Neural cell (in vitro differentiated cells): ENCODE measurements around the gene RPS15. TPM values are rescaled to one million over a fixed set of nuclear protein-coding genes. Genes with fewer than 3 reads are reported as not detected.

ENCODE experiments used
- H2AFZ ChIP-seq: fragments of 200-600, 300-800 bp; sonication (generic), shearing (Covaris generic); 2 replicates; pipeline ENCODE4 v1.6.0; 2014; ENCODE audit warnings: low read depth, mild to moderate bottlenecking, antibody characterized with exemption, low read length, moderate library complexity
- H3F3A ChIP-seq: fragments of 200-600 bp; shearing (Covaris generic); 2 replicates; pipeline ENCODE4 v1.6.1; 2016; ENCODE audit warnings: mild to moderate bottlenecking, moderate library complexity, mixed read lengths, antibody characterized with exemption, low read length; ENCODE audit not compliant: insufficient read depth, poor library complexity, severe bottlenecking
- H3K27ac ChIP-seq: fragments of 200-600, 300-800 bp; sonication (generic), shearing (Covaris generic); 2 replicates; pipeline ENCODE4 v1.5.1; 2014; ENCODE audit warnings: mild to moderate bottlenecking, low read length, moderate library complexity
- H3K27me3 ChIP-seq: fragments of 300-800, 200-600 bp; sonication (generic), shearing (Covaris generic); 2 replicates; pipeline ENCODE4 v1.6.0; 2014; ENCODE audit warnings: mild to moderate bottlenecking, low read depth, low read length, moderate library complexity; ENCODE audit not compliant: insufficient read depth
- H3K36me3 ChIP-seq: fragments of 300-800, 200-600 bp; sonication (generic), shearing (Covaris generic); 2 replicates; pipeline ENCODE4 v1.5.1; 2014; ENCODE audit warnings: mild to moderate bottlenecking, antibody characterized with exemption, low read length, moderate library complexity; ENCODE audit not compliant: insufficient read depth
- H3K4me2 ChIP-seq: fragments of 300-800, 200-600 bp; sonication (generic), shearing (Covaris generic); 2 replicates; pipeline ENCODE4 v1.6.0; 2014; ENCODE audit warnings: mild to moderate bottlenecking, low read length
- H3K4me3 ChIP-seq: fragments of 300-800, 200-600 bp; sonication (generic), shearing (Covaris generic); 2 replicates; pipeline ENCODE4 v1.5.1; 2014; ENCODE audit warnings: mild to moderate bottlenecking, low read length, moderate library complexity
- H3K79me2 ChIP-seq: fragments of 200-600 bp; shearing (Covaris generic); replicated peaks from 2 replicates; pipeline ENCODE4 v1.6.0; 2014; ENCODE audit warnings: mild to moderate bottlenecking, low read length, moderate library complexity; ENCODE audit not compliant: insufficient read depth
- H3K9ac ChIP-seq: fragments of 300-800, 200-600 bp; sonication (generic), shearing (Covaris generic); 2 replicates; pipeline ENCODE4 v1.6.1; 2016; ENCODE audit warnings: mild to moderate bottlenecking, low read length, mixed read lengths
- H3K9me2 ChIP-seq: fragments of 200-600 bp; shearing (Covaris generic); 2 replicates; pipeline ENCODE4 v1.6.1; 2016; ENCODE audit warnings: mild to moderate bottlenecking, low read length, mixed read lengths; ENCODE audit not compliant: insufficient read depth
- H3K9me3 ChIP-seq: fragments of 200-600, 300-800 bp; sonication (generic), shearing (Covaris generic); 2 replicates; pipeline ENCODE4 v1.6.1; 2016; ENCODE audit warnings: mild to moderate bottlenecking, mixed run types, low read length, moderate library complexity, mixed read lengths
- H4K20me1 ChIP-seq: fragments of 200-600 bp; shearing (Covaris generic); 2 replicates; pipeline ENCODE4 v1.6.1; 2016; ENCODE audit warnings: mild to moderate bottlenecking, mixed run types; ENCODE audit not compliant: insufficient read depth
- EP300 ChIP-seq: fragments of 450-650 bp; conservative IDR thresholded peaks from 2 replicates; pipeline ENCODE4 v1.6.1; 2014; ENCODE audit warnings: antibody characterized with exemption, mild to moderate bottlenecking, moderate library complexity; ENCODE audit not compliant: poor library complexity, severe bottlenecking
- EZH2 ChIP-seq: fragments of 200-600, 300-800 bp; shearing (Covaris generic), sonication (generic); IDR thresholded peaks from 2 replicates; pipeline ENCODE4 v1.6.1; 2014; ENCODE audit warnings: antibody characterized with exemption, low read length, borderline replicate concordance, mild to moderate bottlenecking; ENCODE audit not compliant: insufficient read depth, poor library complexity, severe bottlenecking
- MXI1 ChIP-seq: fragments of 450-650 bp; conservative IDR thresholded peaks from 2 replicates; pipeline ENCODE4 v1.6.1; 2014; ENCODE audit warnings: antibody characterized with exemption, mild to moderate bottlenecking; ENCODE audit not compliant: poor library complexity, severe bottlenecking
- POLR2AphosphoS5 ChIP-seq: IDR thresholded peaks from 2 replicates; pipeline ENCODE4 v1.6.1; 2012
- RAD21 ChIP-seq: fragments of 450-650 bp; conservative IDR thresholded peaks from 2 replicates; pipeline ENCODE4 v1.6.1; 2014; ENCODE audit warnings: antibody characterized with exemption, mild to moderate bottlenecking, moderate library complexity
- SMC3 ChIP-seq: fragments of 450-650 bp; conservative IDR thresholded peaks from 2 replicates; pipeline ENCODE4 v1.6.1; 2014; ENCODE audit warnings: antibody characterized with exemption, mild to moderate bottlenecking, moderate library complexity; ENCODE audit not compliant: poor library complexity
- TAF1 ChIP-seq: IDR thresholded peaks from 2 replicates; pipeline ENCODE4 v1.6.1; 2012; ENCODE audit warnings: low read depth
- polyA plus RNA-seq: library from polyadenylated mRNA; depleted of rRNA; stranded (reverse); fragments of >200 nt; gene quantifications from 2 replicates; pipeline ENCODE4 v1.2.3, GENCODE V29; 2014
- TF ChIP-seq, protein P1 (sequence below): fragments of 450-650 bp; IDR thresholded peaks from 2 replicates; pipeline ENCODE4 v1.5.1; 2014; ENCODE audit warnings: antibody characterized with exemption, mild to moderate bottlenecking, moderate library complexity; ENCODE audit not compliant: poor library complexity, severe bottlenecking
- TF ChIP-seq, protein P2 (sequence below): IDR thresholded peaks from 2 replicates; pipeline ENCODE4 v1.6.1; 2012; ENCODE audit warnings: borderline replicate concordance

Gene RPS15
- polyA plus RNA-seq, 1 donor from 2014 or later: 591 TPM

DNA sequence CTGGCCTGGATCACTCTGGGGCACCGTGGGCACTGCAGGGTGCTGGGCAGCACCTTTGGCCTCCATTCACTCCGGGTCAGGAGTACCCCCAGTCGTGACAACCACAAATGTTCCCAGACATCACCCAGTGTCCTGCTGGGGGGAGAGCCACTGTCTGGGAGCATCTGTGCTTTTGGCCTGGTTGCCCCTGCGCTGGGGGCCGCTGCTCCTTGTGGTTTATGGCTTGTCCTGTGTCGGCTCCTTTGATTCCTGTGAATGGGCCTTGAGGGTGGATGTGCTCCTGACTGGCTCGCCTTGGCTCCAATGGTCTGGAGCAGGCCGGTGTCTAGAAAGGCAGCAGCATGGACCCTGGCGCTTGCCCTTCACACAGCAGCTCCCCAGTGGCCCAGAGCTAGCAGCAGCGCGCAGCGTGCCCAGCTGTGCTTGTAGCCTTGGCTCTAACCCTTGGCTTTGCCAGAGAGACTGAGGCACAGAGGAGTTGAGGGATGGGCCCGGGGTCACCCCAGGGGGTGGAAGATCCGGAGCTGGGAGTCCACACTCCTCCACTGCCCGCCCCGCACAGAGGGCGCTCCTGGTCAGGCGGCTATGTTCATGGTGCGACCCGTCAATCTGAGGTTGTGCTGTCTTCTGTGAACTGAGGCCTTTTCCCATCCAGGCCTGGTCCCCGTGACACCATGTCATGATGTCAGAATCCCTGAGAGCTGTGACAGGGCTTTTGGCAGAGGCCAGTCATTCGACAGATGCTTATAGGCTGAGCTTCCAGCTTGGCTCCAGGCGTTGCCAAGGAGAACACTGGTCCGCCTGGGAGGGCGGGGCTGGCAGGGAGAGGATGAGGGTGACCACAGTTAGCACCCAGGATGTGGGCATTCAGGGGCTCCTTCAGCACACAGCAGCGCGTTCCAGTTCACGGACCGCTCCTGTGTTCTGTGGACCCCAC, 26.7 kb upstream of the RPS15 start:
- TF ChIP-seq, protein P1, sequence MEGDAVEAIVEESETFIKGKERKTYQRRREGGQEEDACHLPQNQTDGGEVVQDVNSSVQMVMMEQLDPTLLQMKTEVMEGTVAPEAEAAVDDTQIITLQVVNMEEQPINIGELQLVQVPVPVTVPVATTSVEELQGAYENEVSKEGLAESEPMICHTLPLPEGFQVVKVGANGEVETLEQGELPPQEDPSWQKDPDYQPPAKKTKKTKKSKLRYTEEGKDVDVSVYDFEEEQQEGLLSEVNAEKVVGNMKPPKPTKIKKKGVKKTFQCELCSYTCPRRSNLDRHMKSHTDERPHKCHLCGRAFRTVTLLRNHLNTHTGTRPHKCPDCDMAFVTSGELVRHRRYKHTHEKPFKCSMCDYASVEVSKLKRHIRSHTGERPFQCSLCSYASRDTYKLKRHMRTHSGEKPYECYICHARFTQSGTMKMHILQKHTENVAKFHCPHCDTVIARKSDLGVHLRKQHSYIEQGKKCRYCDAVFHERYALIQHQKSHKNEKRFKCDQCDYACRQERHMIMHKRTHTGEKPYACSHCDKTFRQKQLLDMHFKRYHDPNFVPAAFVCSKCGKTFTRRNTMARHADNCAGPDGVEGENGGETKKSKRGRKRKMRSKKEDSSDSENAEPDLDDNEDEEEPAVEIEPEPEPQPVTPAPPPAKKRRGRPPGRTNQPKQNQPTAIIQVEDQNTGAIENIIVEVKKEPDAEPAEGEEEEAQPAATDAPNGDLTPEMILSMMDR: no peak
- TF ChIP-seq RAD21 (no peak), SMC3 (no peak), POLR2AphosphoS5 (no peak), TAF1 (no peak), MXI1 (no peak), EZH2 (no peak), EP300 (no peak)
- TF ChIP-seq, protein P2, sequence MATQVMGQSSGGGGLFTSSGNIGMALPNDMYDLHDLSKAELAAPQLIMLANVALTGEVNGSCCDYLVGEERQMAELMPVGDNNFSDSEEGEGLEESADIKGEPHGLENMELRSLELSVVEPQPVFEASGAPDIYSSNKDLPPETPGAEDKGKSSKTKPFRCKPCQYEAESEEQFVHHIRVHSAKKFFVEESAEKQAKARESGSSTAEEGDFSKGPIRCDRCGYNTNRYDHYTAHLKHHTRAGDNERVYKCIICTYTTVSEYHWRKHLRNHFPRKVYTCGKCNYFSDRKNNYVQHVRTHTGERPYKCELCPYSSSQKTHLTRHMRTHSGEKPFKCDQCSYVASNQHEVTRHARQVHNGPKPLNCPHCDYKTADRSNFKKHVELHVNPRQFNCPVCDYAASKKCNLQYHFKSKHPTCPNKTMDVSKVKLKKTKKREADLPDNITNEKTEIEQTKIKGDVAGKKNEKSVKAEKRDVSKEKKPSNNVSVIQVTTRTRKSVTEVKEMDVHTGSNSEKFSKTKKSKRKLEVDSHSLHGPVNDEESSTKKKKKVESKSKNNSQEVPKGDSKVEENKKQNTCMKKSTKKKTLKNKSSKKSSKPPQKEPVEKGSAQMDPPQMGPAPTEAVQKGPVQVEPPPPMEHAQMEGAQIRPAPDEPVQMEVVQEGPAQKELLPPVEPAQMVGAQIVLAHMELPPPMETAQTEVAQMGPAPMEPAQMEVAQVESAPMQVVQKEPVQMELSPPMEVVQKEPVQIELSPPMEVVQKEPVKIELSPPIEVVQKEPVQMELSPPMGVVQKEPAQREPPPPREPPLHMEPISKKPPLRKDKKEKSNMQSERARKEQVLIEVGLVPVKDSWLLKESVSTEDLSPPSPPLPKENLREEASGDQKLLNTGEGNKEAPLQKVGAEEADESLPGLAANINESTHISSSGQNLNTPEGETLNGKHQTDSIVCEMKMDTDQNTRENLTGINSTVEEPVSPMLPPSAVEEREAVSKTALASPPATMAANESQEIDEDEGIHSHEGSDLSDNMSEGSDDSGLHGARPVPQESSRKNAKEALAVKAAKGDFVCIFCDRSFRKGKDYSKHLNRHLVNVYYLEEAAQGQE: no peak
- no peaks in the 10 kb centered on the region for H3K9me3 ChIP-seq
- no peaks in the 10 kb centered on the region for H3K9me2 ChIP-seq
- H3K4me3 ChIP-seq: no peak overlapping the region
- peaks cover 31% of the 10 kb centered on the region for H4K20me1 ChIP-seq
- peaks cover 78% of the 10 kb centered on the region for H3K79me2 ChIP-seq
- H3F3A ChIP-seq: no peaks in the 10 kb centered on the region
- peak overlapping the region; percentile 20 for H3K9ac ChIP-seq
- H3K4me2 ChIP-seq: no peak overlapping the region
- no peak overlapping the region for H3K27ac ChIP-seq
- H3K36me3 ChIP-seq: no peaks in the 10 kb centered on the region
- H3K27me3 ChIP-seq: no peaks in the 10 kb centered on the region
- H2AFZ ChIP-seq: no peak overlapping the region

DNA sequence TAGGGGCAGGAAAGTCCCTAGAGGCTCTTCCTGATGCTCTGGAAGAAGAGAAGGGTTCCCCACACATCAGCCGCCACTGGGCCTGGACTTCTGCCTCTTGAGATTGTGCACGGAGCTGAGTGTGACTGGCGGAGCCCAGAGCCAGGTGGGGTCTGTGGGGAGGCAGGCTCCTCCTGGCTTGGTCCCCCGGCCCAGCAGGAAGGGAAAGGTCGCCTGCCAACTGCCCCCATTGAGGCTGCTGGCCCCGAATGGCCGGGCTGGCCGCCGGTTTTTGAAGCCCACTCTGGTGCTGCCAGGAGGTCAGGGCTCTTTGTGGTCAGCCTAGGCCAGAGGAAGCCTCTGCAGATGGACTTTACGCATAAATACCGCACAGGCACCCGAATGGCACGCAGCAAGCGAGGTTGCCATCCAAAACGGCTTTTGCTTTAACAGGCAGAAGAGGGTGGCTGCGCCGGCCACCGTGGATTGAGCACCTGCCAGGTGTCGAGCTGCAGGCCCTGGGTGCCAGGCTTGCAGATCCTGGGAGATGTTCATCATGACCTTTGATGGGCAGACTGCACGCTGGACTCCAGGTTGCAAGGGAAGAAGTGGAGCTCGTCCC, 25.8 kb upstream of the RPS15 start:
- Histone ChIP-seq H3F3A (no peaks in the 10 kb centered on the region), H3K4me2 (no peak overlapping the region), H4K20me1 (peaks cover 31% of the 10 kb centered on the region), H3K4me3 (no peak overlapping the region), H3K9ac (no peak overlapping the region), H3K9me2 (no peaks in the 10 kb centered on the region), H3K27me3 (no peaks in the 10 kb centered on the region), H3K27ac (no peak overlapping the region), H2AFZ (no peak overlapping the region), H3K79me2 (peaks cover 85% of the 10 kb centered on the region), H3K9me3 (no peaks in the 10 kb centered on the region), H3K36me3 (no peaks in the 10 kb centered on the region)
- no peak for TF ChIP-seq POLR2AphosphoS5
- TF ChIP-seq RAD21: no peak
- no peak for TF ChIP-seq EZH2
- TF ChIP-seq TAF1: no peak
- TF ChIP-seq, protein P1: no peak
- TF ChIP-seq SMC3: no peak
- TF ChIP-seq MXI1: no peak
- TF ChIP-seq, protein P2: no peak
- no peak for TF ChIP-seq EP300
